ENCODE data around the gene TTC9.
A peak's percentile ranks its signal among the peaks of the same experiment; 100 is the strongest.

Gene TTC9

DNA sequence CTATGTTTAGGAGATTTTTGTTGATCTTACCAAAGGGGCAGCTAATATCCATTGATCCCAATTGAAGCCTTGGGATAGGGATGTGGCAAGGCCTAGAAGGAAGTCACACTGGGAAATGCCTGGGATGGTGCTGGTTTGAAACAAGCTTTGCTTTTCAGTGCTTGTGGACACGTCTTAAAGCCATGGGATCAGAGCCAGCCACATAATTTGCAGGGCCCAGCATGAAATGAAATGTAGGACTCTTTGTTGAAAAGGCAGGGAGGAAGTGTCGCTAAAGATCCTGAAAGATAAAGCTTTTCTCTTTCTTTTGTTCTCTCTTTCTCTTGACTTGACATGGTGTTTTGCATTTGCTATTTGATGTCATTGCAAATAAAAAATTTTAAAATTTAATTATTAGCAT, 5.0 kb downstream of the TTC9 start:
- ATAC-seq: no peak

DNA sequence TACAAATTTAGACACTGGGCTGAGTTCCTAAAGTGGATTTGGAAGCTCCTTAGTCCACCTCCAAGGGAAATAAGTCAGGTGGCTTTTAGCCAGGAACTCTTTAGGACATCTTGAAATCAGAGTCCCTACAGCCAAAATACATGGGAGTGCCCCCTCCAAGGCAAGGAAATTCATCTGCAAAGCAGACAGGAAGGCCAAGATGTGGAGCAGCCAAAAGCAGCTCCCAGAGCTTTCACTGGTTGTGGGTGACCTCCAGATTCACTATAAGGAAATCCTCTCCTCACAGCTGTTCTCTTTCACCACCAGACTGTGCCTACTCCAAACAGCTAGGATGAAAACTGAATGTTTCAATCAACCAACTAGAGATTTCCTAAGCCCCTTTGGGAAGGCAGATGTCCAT, 6.6 kb downstream of the TTC9 start:
- ATAC-seq: no peak

DNA sequence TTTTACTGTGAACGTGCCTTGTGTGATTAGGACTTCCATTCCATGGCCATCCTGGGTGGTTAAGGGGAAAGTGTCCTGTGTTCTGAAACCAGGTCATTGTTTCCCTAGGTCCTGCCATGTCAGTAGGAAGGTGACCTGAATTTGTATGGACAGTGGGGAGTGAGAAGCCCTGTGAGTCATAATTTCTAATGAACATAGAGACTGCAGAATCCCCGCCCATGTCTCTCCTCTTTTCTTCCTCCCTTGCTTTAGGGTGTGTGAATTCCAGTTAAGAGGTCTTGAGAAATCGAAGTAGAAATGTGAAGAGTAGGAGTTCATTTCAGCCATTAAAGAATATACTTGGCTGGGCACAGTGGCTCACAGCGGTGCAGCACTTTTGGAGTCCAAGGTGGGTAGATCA, 8.1 kb downstream of the TTC9 start:
- ATAC-seq: no peak

DNA sequence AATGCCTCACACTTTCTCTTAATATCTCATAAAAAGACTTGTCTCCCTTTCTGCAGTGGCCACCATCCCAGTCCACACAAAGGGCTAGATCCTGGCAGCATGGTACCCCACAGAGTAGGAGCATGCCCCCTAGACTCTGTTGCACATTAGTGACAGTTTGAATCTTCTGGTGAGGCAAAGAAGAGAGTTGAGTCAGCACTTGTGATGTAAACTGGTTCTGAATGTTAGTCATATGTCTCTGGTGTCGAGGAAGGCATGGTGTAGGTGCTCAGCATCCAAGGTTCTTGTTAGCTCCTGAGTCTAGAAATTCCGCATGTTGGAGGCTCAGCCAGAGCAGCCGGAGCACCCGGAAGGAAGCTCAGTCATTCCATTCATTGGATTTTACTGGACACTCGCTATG, 9.8 kb downstream of the TTC9 start:
- peak; percentile 74 to 80 for ATAC-seq

DNA sequence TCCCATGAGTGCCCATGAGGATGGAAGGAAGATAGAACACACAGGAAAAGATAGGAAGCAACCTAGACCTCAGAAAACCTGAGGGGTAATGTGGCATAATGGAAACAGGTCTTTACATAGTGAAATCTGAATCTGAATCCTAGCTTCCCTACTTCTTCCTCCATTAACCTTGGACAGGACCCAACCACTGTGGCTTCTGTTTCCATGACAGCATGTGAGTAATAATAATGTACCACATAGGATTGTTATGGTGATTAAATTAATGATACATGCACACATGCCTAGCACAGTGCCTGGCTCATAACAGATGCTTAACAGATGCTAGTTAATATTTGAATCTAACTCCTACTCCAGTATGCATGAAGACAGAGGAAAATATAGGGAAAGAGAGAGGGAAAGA, 11.2 kb downstream of the TTC9 start:
- ATAC-seq: no peak

DNA sequence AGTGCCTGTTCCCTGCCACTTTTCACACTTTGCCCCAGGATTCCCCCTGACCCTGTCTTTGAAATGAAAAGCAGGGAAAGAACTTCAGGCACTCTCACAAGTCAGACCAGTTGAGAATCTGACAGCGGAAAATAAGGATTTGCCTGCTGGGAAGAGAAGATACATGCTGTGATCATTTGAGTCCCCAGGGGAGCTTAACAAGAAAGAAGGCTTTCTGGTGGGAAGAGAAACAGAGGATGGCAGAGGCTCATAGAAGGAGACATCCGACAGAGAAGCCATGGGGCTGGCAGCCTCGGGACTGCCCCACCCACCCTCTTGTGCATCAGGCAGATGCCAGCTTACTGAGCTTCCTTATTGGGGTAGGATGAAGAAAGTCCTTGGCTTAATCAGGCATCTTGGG, 11.9 kb downstream of the TTC9 start:
- ATAC-seq: no peak

DNA sequence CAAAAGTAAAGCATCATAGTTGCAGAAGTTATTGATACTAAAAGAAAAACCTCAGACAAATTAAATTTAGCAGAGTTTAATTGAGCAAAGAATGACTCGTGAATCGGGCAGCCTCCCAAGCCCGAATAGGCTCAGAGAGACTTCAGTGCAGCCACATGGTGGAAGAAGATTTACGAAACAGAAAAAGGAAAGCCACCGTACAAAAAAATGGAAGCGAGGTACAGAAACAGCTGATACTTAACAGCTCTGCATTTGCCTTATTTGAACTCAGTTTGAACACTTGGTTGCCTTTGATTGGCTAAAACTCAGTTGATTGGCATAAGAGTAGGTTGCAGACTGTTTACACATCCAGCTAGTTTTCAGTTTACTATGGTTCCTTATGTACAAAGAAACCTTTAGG, 12.9 kb downstream of the TTC9 start:
- no peak for ATAC-seq

DNA sequence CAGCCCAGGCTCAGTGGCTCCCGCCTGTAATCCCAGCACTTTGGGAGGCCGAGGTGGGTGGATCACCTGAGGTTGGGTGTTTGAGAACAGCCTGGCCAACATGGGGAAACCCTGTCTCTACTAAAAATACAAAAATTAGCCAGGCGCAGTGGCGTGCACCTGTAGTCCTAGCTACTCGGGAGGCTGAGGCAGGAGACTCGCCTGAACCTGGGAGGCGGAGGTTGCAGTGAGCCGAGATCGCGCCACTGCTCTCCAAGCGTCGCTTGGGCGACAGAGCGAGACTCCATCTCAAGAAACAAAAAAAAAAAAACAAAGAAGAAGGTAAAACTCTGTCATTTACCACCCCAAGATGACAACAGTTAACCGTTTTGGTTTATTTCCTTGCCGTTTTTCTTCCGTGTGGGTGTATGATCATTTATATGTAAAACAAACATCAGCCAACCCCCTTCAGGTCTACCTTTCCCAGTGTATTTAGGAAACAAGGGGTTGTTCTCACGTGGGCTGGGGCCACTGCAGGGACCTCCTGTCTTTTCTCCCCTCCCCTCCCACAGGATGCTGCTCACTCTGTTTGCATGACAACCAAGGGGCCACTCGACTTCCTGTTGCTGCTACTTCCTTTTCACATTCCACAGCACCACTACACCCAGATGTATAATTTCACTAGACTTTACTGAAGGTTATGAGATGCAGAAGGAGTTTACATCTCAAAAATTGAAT, 13.6 kb downstream of the TTC9 start:
- peak; percentile 75 to 83 for ATAC-seq

DNA sequence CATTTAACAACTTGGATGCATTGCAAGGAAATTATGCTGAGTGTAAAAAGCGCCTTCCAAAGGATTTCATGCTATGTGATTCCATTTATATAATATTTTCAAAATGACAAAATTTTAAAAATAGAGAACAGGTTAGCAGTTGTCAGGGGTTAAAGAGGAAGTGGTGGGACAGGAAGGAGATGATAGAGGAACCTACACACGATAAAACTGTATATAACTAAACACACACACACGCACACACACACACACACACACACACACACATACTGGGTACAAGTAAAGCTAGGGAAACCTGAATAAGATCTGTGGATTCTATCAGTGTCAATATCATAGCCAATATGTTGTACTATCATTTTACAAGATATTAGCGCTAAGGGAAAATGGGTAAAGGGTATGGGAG, 17.2 kb downstream of the TTC9 start:
- ATAC-seq: no peak

DNA sequence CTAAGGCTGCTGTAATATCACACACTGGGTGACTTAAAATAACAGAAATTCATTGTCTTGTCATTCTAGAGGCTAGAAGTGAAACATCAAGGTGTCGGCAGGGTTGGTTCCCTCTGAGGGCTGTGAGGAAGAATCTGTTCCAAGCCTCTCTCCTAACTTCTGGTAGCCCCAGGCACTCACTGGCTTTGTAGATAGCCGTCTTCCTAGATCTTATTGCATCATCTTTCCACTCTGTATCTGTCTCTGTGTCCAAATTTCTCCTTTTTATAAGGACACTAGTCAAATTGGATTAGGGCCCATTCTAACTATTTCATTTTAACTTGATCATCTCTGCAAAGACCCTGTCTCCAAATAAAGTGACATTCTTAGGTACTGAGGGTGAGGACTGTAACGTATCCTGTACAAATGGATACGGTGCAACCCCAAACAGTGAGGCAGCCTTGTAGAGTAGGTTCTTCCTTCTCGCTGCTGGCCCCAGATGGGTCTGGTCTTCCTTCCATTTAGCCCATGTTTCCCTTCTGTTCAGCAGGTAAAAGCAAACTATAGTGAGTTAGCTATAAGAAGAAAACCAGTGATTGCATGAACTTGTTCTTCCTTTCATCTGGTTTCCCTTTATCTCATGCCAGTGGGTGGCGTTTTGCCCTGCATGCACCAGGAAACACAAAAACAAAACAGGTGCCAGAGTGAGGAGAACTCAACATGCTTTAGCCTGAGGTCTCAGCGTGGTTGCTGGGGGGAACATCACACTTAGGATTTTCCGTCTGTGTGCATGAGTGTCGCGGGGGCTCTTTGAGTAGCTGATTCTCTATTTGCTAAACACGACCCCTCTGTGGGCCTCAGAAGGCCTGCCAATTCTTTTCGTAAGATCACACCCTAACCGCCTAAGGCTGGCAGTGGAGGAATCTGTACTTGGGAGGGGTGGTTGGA, 19.5 kb downstream of the TTC9 start:
- ATAC-seq: peak; percentile 21 to 38

DNA sequence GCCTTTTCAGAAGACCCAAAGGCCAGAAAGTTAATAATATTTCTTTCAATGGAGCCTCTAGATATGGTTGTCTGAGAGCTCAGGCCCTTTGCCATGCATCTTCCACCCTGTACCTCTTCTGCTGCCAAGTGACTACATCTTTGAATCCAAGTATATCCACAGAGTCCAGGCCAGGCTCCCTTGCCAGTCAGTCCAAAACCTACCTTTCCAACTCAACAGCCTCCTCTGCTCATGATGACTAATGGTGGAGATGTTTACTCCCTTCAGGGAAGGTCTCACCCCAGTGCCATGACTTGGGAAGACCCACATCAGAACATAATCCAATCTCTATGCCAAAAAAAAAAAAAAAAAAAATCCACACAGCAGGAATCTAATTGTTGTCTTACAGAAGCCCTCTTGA, 20.4 kb downstream of the TTC9 start:
- ATAC-seq: no peak

DNA sequence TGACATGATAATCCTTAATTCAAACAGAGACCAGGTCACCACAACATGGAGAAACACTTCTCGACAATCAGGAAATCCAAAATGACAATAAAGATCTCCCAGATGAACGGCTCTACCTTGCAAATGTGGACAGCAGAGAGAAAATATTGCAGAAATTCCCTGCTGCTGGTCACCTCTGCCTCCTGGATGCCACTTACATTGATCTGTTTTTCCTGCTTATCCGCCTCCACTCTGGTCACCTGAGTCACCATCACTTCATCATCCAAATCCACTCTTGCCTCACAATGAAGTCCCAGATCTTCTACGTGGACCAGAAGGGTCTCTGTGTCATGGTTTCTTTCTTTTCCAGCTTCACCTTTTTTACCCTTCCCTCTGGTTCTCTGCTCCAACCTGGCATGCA, 21.1 kb downstream of the TTC9 start:
- ATAC-seq: no peak

DNA sequence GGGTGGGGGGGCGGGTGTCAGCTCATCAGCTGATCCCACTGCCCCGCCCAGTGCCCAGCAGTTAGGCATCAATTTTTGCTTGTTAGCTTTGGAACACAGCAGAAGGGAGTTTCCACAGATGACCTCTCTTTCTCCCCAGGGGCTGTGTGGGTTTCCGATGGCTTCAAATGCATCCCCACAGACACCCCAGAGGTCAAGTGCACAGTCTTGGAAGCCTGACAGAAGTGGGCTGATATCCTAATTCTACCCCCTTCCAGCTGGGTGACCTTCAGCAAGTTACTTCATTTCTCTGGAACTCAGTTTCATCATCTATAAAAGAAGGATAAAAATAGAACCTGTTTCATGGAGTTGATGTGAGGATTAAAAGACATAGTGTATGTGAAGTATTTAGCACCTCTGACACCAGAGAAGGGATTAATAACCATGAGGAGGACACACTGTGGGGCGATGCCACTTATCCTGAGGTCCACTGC, 22.0 kb downstream of the TTC9 start:
- no peak for ATAC-seq

DNA sequence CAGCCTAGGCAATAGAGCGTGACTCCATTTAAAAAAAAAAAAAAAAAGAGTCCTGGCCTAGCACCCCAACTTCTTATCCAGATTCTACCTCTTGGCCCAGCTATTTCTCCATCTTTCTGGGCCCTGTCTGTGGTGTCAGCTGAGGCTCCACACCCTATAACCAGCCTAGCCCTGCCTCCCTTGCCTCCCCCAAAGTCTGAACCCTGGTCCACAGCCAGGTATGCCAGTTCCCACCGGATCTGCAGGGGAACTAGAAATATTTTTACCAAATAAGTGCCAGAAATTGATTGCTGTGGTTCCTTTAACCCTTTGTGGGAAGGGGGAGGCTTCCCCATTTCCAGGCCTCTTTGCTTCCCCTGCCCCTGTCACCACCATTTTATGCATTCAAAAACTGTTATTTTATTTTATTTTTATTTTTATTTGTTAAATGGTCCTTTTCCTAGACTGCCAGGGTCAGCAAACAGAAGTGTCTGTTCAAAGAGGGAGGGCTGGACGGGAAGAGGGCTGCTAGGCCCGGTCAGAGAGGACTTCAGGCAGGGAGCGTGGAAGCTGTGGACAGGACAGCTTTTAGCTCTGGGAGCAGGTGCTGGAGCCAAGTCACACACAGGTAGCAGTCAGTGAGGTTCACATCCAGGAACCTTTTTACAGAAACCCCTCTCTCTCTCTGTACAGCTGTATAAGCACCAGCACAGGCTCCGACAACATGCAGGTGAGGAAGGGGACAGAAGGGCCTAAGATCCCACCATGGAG, 23.2 kb downstream of the TTC9 start:
- ATAC-seq: no peak

DNA sequence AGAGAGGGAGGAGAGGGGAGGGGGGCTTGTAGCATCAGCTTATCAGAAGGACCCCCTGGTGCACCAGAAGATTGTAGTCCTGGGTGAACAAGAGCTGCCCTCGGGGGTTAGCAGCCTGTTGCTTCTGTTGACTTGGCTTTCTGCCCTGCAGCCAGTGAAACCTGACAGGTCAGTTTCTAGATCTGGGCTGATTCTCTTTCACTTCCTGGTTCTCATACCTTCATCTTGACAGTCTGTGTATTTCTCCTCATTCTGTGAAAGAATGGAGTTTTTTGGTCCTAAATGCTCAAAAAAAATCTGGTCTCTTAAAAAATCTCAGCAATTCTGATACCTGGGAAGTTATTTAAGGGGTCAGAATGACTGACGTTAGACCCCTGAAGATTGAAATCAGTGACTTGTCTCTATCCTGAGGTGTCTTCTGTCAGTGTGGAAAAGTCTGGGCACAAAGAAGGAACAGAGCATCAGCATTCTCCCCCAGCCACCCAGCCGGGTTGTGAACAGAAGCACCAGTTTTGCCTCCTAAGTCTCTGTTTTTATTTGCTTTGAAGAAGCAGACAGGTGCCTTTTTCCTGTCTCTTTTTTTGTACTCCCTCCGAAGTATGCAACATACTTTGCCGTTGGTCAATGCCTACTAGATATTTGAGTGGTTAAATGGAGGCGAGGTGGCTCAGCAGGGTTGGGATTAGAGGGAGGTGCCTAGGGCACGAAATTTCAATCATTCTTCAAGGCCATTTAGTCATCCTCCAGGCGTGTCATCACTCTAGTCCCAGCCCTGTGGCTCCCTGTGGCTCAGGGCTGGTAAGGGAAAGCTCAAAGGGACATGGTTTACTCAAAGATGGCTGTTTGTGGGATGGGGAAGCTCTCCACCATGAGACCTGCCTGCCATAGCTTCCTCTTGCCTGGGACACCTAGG, 24.0 kb downstream of the TTC9 start:
- ATAC-seq: peak in 1 of 2 donors; percentile 7

DNA sequence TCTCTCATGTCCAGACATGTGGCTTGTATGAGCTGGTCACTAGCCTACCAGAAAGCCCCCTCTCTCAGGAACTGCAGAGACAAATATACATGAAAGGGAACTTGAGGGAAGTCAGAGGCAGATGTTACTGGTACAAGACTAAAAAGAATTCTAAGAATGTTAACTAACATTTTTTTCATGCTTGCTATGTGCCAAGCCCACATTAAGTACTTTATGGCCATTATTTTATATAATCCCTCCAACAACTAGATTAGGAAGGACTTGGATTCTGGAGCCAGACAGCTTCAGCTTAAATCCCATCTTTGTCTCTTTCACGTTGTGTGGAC, 24.6 kb downstream of the TTC9 start:
- no peak for ATAC-seq

DNA sequence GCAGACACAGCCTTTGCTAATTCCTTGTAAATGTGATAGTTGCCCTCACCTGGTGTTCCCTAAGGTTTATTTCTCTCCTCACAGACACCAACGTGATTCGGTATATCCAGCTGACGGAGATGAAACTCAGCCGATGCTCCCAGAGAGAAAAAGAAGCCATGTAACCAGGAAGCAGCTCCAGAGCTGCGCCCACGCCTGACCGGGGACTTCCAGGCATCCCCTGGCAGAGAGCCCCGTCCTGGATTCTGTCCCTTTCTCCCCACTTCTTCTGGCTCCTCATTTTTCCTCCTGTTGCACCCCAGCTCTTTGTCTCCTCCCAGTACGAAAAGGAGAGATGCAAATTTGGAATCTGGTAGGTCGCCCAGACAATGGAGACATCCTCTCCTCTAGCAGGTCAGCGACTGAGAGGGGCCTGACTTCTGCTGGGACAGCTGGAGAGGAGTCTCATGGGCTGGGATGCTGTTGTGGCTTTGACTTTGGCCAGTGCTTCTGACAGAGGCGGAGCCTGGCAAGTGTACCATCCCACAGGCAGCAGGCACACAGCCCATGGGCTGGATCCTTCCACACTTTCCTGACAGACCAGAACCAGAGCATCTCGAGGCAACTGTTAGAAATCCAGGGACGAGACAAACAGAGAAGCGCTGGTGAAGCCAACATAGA, 29.4 kb downstream of the TTC9 start:
- no peak for ATAC-seq

DNA sequence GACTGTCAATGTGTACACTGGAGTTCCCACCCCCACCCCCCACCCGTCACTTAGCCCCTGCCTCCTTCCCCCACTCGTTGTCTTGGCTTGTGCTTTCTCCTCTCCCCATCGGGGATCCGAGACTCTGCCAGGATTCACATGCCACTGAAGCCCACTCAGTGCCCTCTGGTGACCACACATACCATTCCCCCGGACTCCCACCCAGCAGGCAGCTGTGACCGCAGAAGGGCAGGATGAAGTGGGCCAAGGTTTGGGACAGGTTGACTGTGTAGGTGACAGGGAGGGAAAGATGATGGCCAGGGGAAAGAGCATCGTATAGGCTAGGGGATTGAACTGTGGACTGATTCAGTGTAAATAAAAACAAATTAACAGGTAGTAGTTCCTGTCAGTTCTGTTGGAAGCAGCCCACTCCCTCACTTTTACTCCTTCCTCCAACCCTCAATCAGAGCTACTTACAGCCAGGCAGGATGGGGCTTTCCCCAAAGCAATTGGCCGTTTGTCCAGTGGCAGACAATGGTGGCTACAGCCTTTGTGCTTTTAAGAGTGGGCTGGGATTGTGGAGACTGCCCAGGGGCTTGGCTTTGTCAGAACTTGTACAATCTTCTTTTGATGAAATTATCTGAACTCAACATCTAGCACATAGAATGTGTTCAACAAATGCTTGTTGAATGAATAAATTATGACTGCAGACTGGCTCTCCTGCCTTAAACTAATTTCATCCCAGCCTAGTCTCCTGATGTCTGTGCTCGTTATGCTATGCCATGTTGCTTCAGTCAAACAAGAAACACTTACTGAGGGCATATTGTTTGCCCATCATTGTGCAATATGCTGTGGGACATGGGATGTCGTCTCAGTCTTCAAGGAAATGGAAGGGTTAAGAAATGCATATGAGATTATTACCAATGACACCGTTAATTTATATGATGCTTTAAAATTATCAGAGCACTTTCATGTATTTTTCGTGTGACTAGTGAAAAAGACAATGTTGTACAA, 30.2 kb downstream of the TTC9 start:
- no peak for ATAC-seq

DNA sequence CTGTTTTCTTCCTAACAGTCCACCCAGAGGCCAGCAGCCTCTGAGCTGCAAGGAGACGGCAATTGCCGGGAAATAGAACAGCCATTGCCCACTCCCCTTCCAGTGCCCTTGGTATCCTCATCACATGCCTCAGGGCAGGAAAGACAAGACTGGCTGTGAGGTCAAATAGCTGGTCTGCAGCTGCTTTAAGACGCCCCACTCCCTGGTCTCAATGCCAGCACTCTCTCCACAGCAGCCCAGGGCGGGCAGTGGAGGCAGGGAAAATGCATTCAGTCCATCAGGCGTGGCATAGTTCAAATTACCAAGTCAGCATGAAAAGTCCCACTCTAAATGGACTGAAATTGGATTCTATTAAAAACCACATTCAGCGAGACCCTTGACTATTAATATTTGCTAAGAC, 35.6 kb downstream of the TTC9 start:
- no peak for ATAC-seq

DNA sequence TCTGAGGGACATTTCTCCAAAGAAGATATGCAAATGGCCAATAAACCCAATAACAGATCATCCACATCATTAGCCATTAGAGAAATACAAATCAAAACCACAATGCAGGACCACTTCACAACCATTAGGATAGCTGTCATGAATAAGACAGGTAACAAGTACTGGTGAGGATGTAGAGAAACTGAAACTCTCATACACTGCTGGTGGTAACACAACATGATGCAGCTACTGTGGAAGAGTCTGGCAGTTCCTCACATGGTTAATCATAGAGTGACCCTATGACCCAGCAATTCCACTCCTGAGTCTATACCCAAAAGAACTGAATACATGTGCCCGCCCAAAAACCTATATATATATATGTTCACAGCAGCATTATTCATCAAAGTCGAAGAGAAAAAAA, 39.0 kb downstream of the TTC9 start:
- ATAC-seq: no peak

DNA sequence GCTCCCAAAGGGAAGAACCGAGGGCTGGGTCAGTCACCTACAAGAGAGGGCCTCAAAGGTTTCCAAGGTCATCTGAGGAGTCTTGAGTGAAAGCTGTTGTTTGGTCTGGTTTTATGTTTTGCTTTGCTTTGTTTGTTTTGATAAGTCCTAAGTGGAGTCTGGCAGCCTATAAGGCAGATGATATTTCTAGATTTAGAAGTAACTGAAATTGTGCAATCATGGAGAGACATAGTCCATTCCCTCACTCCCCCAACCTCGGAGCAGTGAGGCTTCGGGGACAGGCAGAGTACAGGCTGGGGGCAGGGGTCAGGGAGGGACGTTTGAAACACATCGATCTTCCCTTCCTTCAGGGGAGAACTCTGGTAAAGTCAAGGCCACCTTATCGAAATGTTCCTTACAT, 42.3 kb downstream of the TTC9 start:
- no peak for ATAC-seq

All from activated CD4-positive, CD25-positive, alpha-beta regulatory T cell treated with anti-CD3 and anti-CD28 coated beads, Interleukin-2, amount 50 U/mL, for 24 hours (primary cell).